Adipocyte (in vitro differentiated cells): ENCODE results near the gene ATP6V1G1.

Experiments used
- DNase-seq: peaks from one replicate; pipeline ENCODE4 v3.0.0-alpha.2; 2015; ENCODE audit warnings: low read depth
- H3K27me3 ChIP-seq: replicated peaks from 2 replicates; pipeline ENCODE4 v1.7.0; 2013; ENCODE audit warnings: mild to moderate bottlenecking, low read length, moderate library complexity; ENCODE audit not compliant: control insufficient read depth, insufficient read depth
- H3K36me3 ChIP-seq: 2 replicates; pipeline ENCODE4 v1.7.0; 2013; ENCODE audit warnings: low read length, mild to moderate bottlenecking, moderate library complexity; ENCODE audit not compliant: control insufficient read depth, insufficient read depth, severe bottlenecking
- H3K4me1 ChIP-seq: 2 replicates; pipeline ENCODE4 v1.7.0; 2013; ENCODE audit warnings: mild to moderate bottlenecking, low read length, moderate library complexity; ENCODE audit not compliant: control insufficient read depth, insufficient read depth
- H3K4me3 ChIP-seq: 2 replicates; pipeline ENCODE4 v1.7.0; 2013; ENCODE audit warnings: mild to moderate bottlenecking, low read length, moderate library complexity
- H3K9ac ChIP-seq: 2 replicates; pipeline ENCODE4 v1.7.0; 2013; ENCODE audit warnings: mild to moderate bottlenecking, low read length, moderate library complexity
- H3K9me3 ChIP-seq: 2 replicates; pipeline ENCODE4 v1.7.0; 2013; ENCODE audit warnings: mild to moderate bottlenecking, low read length, moderate library complexity; ENCODE audit not compliant: control insufficient read depth

The ATP6V1G1 gene

GRCh38 chr9:114587345-114588202 is at the start of gene ATP6V1G1:
Gene ATP6V1G1, plus strand, starts transcription at chr9:114587769. Its CDS starts 70 bp downstream, at chr9:114587839.
- Histone ChIP-seq H3K9me3 (no peaks in the 10 kb centered on the region), H3K27me3 (no peaks in the 10 kb centered on the region), H3K9ac (peak within 1 kb of the TSS; percentile 100), H3K4me1 (peaks cover 41% of the 10 kb centered on the region), H3K4me3 (peak within 1 kb of the TSS; percentile 94), H3K36me3 (peaks cover under 1% of the 10 kb centered on the region)
- peak; percentile 100 for DNase-seq

DNA sequence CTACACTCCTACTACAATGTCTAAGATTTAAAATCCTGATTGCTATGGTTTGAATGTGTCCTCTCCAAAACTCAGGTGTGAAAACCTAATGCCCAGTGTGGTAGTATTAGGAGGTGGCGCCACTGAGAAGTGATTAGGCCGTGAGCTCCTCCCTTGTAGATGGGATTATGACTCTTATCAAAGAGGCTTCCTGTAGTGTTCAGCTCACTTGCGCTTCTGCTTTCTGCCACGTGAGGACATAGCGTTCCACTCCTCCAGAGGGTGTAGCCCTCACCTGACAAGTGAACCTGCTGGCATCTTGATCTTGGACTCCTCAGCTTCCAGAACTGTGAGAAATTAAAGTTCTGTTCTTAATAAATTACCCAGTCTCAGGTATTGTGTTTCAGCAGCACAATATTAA is 49.3 kb upstream of the ATP6V1G1 start:
- no peak for DNase-seq

DNA sequence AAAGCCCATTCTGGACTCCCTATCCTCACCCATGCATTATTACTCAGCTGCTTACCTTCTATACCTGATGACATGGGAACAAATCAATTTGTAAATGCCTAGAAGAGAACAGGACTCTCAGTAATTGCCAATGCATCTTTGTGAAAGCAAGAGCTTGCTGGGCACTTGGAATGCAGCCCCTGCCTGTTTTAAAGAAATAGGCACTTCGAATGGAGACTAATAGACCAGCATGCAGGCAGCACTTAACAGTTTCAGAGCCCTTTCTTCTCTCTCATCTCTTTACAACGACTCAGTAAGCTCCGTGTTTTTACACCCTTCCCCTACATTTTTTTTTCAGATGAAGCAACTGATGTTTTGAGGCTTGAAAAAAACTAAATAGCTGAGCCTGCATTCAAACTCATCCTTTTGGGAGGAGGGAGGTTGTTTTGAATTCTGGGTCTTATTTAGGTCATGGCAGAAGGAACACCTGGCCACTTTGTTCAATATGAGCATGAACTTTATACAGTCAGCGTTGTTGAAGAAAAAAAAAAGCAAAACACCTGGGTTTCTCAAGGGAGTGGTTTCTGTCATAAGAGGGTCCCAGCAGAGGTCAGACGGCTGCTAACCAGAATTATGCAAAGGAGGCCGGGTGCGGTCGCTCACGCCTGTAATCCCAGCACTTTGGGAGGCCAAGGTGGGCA is 47.7 kb upstream of the ATP6V1G1 start:
- Histone ChIP-seq H3K4me3 (no peak overlapping the region), H3K9me3 (no peaks in the 10 kb centered on the region), H3K27me3 (peaks cover 10% of the 10 kb centered on the region), H3K36me3 (no peaks in the 10 kb centered on the region), H3K4me1 (peaks cover 6% of the 10 kb centered on the region), H3K9ac (no peak overlapping the region)
- no peak for DNase-seq

More for the DNA sequence above, 49.3 kb upstream of the ATP6V1G1 start:
- peaks cover 3% of the 10 kb centered on the region for H3K27me3 ChIP-seq
- H3K36me3 ChIP-seq, result no peaks in the 10 kb centered on the region
- no peaks in the 10 kb centered on the region for H3K9me3 ChIP-seq
- no peak overlapping the region for H3K4me3 ChIP-seq
- no peak overlapping the region for H3K9ac ChIP-seq
- peaks cover 6% of the 10 kb centered on the region for H3K4me1 ChIP-seq

DNA sequence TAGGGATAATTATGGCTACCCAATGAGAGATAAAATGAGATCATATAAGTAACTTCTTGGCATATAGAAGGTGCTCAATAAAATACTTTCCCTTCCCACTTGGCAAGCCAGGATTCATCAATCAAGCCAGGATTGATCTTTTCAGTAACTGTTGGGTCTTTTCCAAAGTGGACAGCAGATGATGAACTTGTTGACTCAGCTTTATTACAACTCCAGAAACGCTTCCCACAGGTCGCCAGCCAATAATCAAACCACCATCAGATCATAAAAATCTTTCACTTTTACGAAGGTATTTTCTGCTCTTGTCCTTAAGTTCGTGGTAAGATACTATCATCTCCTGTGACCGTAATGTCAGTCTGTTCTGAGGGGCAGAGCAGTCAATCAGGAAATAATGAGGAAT is 42.5 kb upstream of the ATP6V1G1 start:
- no peak overlapping the region for H3K9ac ChIP-seq
- no peak overlapping the region for H3K4me3 ChIP-seq
- peaks cover 3% of the 10 kb centered on the region for H3K4me1 ChIP-seq
- H3K36me3 ChIP-seq, result no peaks in the 10 kb centered on the region
- no peak for DNase-seq
- H3K9me3 ChIP-seq, result peaks cover 3% of the 10 kb centered on the region
- peaks cover 7% of the 10 kb centered on the region for H3K27me3 ChIP-seq

DNA sequence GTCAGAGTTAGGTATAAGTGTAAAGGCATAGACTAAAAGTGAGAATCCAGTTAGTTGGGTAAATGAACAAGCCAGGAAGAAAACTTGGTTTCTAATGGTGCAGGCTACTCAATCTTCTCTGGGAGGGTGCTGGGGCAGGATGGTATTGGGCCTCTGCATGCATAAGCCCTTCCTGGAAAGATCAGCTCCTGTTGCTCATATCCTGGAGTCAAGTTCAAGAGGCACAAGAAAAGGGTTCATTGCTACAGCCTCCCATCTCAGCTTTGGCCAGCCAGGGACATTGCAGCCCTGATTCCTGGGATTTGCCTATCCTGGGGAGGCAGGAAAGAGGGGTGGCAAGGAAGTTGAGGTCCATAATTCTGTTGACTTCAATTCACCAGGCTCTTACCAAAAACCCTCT is 40.7 kb upstream of the ATP6V1G1 start:
- peaks cover 7% of the 10 kb centered on the region for H3K4me1 ChIP-seq
- no peaks in the 10 kb centered on the region for H3K36me3 ChIP-seq
- H3K4me3 ChIP-seq, result no peak overlapping the region
- H3K9me3 ChIP-seq, result peaks cover 3% of the 10 kb centered on the region
- H3K27me3 ChIP-seq, result peaks cover 7% of the 10 kb centered on the region
- H3K9ac ChIP-seq, result no peak overlapping the region
- DNase-seq, result no peak

- no peak overlapping the region for H3K9ac ChIP-seq
- no peak overlapping the region for H3K4me3 ChIP-seq
- no peaks in the 10 kb centered on the region for H3K27me3 ChIP-seq
- H3K4me1 ChIP-seq, result peaks cover 16% of the 10 kb centered on the region
- H3K9me3 ChIP-seq, result peaks cover 3% of the 10 kb centered on the region
- no peak for DNase-seq
- no peaks in the 10 kb centered on the region for H3K36me3 ChIP-seq
These were observed 37.8 kb upstream of the ATP6V1G1 start for GRCh38 chr9:114549697-114550330.

DNA sequence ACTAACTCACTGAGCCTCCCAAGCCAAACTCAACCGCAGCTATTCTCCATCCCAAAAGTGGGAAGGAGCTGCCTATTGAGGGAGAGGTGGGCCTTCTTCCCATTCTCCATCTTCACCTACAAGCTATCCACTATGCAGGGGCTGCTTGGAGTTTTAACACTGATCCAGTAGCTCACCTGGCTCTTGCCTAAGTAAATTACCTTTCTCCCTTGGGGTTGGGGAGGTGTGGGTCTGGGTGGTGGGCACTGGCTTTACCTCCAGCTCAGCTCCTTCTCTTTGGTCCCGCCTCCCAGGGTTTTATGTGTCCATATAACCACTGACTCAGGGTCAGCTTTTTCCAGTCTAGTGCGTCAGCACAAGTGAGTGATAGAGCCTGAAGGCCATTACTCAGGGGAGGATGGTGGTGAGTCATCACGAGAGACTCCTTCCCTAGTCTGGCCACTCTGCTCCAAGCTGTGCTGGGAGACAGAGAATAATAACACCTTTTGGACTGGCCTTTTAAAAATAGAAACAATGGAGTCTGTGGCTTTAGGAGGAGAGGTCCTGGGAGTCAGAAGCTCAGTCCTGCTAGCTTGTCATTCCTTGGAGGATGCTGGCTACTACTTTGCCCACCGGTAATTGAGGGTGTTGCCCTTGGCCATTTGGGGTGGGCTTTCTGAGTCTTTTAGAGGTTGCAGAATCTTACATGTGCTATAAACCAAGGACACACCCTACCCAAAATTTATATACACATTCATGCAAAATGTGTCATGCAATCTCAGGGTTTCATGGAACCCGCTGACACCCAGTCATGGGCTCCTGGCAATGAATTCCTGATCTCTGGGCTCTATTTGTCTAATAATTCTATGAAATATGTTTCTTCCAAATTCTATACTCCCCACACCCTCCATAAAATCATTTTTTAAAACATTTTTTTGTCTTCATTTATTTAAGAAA is 35.6 kb upstream of the ATP6V1G1 start:
- no peak overlapping the region for H3K4me3 ChIP-seq
- peak; percentile 96 for DNase-seq
- H3K36me3 ChIP-seq, result no peaks in the 10 kb centered on the region
- H3K27me3 ChIP-seq, result no peaks in the 10 kb centered on the region
- no peak overlapping the region for H3K9ac ChIP-seq
- peaks cover 16% of the 10 kb centered on the region for H3K4me1 ChIP-seq
- peaks cover 7% of the 10 kb centered on the region for H3K9me3 ChIP-seq

- H3K9ac ChIP-seq, result no peak overlapping the region
- peaks cover 7% of the 10 kb centered on the region for H3K9me3 ChIP-seq
- no peak overlapping the region for H3K4me3 ChIP-seq
- H3K4me1 ChIP-seq, result peaks cover 16% of the 10 kb centered on the region
- DNase-seq, result no peak
- H3K27me3 ChIP-seq, result no peaks in the 10 kb centered on the region
- no peaks in the 10 kb centered on the region for H3K36me3 ChIP-seq
These were observed 34.9 kb upstream of the ATP6V1G1 start for GRCh38 chr9:114552706-114553105.

DNA sequence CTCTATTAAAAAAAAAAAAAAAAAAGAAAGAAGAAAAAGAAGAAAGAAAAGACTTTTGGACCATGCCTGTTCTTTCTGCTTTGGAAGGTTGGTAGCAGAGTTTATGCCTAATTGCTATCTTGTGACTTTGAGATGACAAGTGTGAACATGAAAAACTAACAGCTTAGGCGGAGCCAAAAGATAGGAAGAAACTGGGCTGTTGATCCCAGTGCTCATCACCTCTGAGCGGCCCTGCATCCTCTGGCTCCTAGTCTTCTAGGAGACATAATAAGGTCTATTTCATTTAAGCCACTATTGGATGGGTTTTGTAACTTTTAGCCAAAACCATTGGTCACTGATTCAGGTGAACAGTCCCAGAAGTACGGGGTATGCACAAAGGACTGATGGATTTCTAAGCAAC is 34.4 kb upstream of the ATP6V1G1 start:
- Histone ChIP-seq H3K4me3 (no peak overlapping the region), H3K9me3 (peaks cover 3% of the 10 kb centered on the region), H3K27me3 (no peaks in the 10 kb centered on the region), H3K4me1 (peaks cover 16% of the 10 kb centered on the region), H3K36me3 (no peaks in the 10 kb centered on the region), H3K9ac (no peak overlapping the region)
- no peak for DNase-seq

GRCh38 chr9:114555696-114556095 is 31.9 kb upstream of the ATP6V1G1 start:
- Histone ChIP-seq H3K9me3 (peaks cover 3% of the 10 kb centered on the region), H3K36me3 (no peaks in the 10 kb centered on the region), H3K9ac (no peak overlapping the region), H3K4me1 (peaks cover 13% of the 10 kb centered on the region), H3K27me3 (peaks cover 3% of the 10 kb centered on the region), H3K4me3 (no peak overlapping the region)
- DNase-seq, result no peak
